Measurements from ENCODE around the gene PRKAR2B.
A peak's percentile ranks its signal among the peaks of the same experiment; 100 is the strongest.
"Not testable (repeated sequence)": the region's sequence is repeated elsewhere in the genome, so short reads cannot be mapped to it uniquely, and the experiment has no call there.

Gene PRKAR2B

DNA sequence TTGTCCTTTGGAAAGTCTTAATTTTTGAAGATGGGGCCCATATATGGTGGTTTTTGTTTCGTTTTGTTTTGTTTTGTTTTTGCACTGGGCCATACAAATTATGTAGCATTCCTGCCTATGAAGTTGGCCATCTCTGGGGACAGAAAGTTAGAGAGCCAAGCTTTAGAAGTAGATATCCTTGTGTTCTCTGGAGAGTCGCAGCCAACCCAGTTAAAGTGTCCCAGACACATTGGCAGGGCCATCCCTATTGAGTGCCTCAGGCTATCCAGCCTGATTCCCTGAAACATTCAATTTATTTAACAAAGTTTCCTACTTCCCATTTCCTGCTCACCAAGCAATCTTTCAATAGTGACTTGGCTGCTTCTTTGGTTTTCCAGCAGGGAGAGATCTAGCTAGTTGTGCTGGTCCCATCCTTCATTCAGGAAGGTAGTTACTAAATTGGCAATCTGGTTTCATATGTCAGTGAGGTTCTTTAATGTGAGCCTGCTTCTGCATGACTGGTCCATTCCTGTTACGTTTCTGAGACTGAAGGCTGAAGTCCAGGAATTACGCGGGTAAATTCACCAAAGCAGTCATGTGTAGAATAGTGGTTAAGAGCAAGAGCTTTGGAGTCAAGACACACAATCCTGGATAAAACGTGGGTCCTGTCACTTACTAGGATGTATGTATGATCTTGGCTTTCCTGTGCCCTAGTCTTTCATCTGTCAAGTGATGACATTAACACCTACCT lies 75.0 kb downstream of the PRKAR2B start:
- DNase-seq (ENCODE audit: low read depth, low spot score) = no peak

DNA sequence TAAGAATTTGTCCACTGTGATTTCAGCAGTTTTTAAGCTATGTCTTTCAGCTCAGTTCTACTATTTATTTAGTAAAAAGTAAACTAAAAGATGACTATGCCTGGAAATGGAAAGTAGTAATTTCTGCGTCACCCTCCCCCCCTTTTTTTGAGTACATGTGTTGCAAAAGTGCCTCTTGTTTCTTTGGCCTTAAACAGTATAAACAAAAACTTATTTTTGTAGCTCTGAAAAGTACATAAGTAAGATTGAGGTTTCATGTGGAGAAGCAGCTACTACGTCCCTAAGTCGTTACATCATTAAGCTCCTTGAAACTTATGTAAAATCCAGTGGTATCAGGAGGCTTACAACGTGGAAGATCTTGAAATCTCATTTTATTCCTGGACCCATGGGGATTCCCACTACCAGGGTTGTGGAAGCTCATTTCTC lies 78.0 kb downstream of the PRKAR2B start:
- peak; percentile 89 for DNase-seq (ENCODE audit: low read depth, low spot score)

DNA sequence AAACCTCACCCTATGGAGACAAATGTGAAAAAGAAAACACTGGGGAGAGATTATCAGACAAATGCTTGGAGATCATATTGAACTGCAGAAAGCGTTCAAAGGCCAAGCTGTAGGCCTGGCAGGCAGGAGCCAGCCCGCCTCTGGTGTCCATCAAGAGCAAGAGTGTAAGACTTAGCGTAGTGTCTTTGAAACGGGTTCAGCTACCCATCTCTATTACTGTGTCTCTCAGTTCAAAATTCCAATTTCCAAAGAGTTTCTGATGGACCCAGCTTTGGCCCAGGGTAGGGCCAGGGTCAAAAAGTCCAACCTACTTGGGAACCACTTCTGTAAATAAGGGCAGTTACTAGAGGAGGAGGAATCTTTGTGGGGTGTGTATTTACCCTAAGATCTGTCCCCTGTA lies 78.9 kb downstream of the PRKAR2B start:
- DNase-seq (ENCODE audit: low read depth, low spot score) = no peak

DNA sequence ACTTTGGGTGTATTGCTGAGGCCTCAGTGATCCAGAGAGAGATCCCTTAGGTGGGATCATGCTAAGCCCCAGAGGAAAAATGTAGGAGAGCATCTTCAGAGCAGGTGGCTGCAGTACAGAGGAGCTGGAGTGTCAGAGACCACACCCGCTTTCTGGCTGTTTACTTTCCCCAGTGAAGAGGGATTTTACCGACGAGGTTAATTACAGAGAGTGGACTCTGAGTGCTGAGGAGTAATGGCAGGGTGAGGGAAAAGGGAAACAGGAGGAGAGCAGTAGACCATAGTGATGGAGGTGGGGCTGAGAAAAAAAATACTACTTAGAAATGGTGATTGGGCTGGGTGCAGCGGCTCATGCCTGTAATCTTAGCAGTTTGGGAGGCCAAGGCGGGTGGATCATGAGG lies 81.0 kb downstream of the PRKAR2B start:
- DNase-seq (ENCODE audit: low read depth, low spot score) = no peak

DNA sequence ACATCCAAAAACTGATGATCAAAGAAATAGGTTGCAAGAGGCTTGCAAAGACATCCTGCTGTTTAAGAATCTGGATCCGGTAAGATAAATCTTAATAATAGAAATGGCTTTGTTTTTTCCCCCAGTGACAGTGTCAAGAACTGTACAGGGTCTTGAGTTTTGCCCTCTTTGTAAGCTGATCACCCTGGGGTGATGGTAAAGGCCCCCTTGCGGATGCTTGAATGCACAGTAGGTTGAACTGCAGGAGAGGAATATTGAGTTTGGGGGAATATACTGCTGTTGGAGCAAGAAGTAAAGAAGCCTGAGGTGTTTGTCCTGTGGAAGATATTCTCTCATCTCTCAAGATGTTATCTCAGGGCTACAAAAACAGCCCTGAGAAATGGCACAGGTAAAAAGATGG lies 83.7 kb downstream of the PRKAR2B start:
- no peak for DNase-seq (ENCODE audit: low read depth, low spot score)

DNA sequence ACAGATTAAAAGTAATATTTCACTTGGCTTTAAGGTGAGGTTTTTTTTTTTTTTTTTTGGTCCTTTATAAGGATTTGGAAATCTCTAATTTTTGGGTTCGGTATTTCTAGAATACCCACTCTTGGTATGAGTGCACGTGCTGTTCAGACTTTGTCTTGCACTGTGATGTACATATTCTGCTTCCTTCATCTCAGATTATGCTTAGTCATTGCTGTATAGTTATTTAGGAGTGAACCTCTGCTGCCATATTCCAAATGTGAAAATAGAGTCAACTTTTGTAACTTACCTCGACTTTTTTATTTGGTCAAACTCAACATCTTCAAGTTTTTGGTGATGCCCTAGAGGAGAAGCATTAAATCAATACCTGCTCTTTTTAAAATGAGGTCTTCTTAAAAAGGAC lies 84.2 kb downstream of the PRKAR2B start:
- DNase-seq (ENCODE audit: low read depth, low spot score) = no peak

DNA sequence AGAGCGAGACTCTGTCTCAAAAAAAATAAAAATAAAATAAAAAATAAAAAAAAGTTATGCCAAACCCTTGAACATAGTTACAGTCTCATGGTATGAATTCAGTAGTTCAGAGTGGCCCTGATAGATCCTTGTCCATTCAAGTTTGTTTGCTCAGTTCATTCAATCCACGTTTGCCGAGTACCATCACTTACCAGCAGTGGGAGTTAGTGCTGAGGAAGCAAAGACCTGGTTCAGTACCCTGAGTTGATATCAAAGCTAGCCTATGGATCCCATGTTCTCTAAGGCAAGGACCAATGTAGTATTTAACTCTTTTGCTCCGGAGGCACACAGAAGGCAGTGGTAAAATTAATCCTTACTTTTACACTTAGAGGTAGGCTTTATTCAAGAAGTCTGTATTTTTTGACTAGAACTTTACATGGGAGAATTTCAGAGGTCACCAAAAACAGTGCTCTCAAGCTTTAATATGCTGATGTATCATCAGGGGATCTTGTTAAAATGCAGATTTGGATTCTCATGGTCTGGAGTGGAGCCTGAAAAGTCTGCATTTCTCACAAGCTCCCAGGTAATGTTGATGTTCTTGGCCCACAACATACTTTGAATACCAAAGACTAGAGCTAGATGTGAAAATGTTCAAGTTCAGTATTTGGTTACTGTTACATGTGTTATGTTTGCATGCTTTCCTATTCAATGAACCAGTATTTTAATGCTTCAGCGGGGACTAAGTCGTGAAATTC lies 86.1 kb downstream of the PRKAR2B start:
- no peak for DNase-seq (ENCODE audit: low read depth, low spot score)

DNA sequence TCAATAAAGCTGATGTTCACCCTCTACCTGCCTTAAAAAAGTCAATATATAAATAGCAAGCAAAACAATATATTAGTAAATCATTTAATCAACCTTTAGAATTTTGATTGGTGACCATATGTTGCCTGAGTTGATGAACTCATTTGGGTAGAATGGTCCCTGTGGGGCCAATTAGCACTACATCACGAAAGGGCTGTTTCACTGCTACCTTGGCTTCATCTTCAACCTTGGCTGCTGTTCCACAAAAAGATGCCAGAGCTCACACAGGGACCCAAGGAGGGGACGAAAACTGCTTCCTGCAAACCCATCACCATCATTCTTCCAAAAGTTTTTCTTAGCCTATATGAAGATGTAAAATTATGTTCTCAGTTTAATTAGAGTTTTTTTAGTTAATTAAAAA lies 88.9 kb downstream of the PRKAR2B start:
- DNase-seq (ENCODE audit: low read depth, low spot score) = no peak

DNA sequence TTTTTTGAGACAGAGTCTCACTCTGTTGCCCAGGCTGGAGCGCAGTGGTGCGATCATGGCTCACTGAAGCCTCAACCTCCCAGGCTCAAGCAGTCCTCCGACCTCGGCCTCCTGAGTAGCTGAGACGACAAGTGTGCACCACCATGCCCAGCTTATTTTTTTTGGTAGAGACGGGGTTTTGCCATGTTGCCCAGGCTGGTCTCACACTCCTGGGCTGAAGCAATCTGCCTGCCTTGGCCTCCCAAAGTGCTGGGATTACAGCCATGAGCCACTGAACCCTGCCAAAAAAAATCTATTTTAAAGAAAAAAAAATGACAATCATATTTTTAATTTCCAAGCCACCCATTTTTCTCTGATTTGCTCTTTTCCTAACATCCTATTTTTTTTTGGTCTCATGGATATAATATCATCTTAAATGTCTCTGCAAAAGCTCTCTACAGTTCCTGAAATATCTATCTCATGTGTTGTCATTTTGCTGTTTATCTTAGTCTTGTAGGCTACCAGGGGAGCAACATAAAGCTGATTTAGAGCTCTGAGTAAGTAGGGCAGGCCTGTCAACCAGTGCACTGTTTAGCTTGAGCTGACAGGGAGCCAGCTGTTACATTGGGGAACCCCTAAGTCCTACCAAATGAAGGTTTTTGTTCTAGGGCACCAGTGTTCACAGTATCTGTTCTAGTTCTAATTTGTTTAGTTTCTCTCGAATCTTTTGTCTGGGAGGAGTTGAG lies 94.4 kb downstream of the PRKAR2B start:
- no peak for DNase-seq (ENCODE audit: low read depth, low spot score)

DNA sequence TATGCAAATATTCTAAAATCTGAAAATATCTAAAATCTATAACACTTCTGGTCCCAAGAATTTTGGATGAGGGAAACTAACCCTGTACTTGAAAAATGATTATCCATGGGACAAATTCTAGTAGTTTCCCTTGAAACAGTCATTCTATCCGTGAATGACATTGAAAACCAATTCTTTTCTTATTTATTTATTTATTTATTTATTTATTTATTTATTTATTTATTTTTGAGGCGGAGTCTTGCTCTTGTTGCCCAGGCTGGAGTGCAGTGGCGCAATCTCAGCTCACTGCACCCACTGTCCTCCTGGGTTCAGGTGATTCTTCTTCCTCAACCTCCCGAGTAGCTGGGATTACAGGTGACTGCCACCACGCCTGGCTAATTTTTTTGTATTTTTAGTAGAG lies 99.4 kb downstream of the PRKAR2B start:
- not testable (repeated sequence) for DNase-seq (ENCODE audit: low read depth, low spot score)

DNA sequence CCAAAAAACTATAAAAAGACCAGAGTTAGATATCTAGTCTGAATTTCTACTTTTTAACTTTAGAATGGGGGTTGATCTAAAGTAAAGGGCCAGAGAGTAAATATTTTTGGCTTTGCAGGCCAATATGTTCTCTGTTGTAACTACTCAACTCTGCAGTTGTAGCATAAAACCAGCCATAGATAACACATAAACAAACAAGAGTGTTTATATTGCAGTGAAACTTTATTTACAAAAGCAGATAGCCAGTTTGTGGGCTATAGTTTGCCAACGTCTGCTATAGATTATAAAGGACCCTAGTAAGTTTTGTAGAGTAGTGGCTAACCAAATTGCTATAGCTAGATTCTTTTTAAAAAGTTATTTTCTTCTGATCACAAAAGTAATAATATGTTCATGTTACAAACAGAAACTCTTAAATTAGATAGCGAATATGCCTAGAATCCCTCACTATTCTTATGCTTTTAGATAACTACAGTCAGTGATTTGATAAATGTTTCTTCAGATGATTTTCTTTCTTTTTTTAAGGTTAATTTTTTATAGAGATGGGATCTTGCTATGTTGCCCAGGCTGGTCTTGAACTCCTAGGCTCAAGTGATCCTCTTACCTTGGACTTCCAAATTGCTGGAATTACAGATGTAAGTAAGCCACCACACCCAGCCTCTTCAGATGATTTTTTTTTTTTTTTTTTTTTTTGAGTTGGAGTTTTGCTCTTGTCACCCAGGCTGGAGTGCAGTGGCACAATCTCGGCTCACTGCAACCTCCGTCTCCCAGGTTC lies 100.7 kb downstream of the PRKAR2B start:
- DNase-seq (ENCODE audit: low read depth, low spot score) = no peak

DNA sequence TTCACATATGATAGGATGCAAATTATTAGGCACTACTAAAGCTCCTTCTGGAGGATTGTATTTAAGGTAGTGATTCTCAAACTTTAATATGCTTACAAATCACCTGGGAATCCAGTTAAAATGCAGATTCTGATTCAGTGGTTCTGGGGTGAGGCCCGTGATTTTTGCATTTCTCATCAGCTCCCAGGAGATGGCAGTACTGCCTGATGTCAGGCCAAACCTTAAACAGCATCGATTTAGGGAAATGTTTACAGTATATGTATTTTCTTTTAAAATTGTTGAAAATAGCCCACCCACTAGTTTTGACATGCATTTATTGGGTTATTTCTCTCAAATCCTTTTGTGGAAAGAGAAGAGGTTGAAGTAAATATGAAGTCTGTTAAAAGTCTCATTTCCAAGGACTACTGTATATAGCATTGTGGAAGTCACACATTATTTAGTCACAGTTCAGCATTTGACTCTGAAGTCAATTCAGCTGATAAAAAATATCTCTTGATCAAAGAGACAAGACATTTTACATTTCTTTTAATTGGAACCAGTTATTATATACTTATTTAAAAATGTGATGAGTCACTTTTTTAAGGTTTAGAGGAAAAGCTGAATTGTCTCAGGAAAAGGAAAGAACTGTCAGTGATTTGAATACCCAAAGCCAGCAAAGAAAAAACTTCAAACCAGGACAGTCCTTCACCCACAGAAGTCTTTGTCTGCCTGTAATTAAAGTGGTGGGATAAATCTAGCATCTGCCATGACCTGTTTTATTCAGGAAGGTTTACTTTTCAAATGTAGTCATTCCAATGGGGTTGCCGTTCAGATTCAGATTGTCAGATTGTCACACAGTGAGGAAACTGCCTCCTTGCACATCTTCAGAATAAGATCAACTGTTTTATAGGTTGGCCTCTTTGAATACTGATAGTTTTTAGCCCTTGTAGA lies 103.2 kb downstream of the PRKAR2B start:
- no peak for DNase-seq (ENCODE audit: low read depth, low spot score)

DNA sequence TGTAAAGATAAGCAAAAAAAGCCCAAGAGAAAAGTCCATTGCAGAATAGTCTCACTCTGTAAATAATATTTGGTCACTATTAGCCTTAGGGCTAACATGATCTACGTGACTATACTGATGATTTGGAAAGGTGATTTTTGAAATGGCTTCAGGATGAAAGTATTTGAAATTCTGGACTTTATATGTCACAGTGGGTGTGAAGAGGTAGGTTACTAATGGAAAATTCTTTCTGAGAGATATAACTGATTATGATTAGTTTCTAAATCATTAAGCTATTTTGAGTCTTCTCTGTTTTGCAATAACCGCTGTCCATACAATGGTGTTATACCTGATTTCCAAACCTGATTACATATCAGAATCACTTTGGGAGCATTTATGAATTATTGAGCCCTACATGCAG lies 104.2 kb downstream of the PRKAR2B start:
- DNase-seq (ENCODE audit: low read depth, low spot score) = no peak

DNA sequence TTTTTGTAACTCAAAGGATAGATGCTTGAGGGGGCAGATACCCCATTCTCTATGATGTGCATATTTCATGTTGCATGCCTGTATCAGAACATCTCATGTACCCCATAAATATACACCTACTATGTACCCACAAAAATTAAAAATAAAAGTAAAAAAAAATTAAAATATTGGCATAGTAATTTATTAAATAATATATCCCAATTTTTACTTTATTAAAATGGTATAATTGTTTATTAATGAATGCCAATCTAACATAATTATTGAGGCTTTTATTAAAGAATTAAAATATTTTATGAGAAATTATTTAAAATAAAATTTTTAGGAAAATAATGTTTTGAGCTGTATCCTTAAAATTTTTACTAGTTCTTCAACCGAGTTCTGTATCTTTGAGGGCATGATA lies 105.4 kb downstream of the PRKAR2B start:
- no peak for DNase-seq (ENCODE audit: low read depth, low spot score)

DNA sequence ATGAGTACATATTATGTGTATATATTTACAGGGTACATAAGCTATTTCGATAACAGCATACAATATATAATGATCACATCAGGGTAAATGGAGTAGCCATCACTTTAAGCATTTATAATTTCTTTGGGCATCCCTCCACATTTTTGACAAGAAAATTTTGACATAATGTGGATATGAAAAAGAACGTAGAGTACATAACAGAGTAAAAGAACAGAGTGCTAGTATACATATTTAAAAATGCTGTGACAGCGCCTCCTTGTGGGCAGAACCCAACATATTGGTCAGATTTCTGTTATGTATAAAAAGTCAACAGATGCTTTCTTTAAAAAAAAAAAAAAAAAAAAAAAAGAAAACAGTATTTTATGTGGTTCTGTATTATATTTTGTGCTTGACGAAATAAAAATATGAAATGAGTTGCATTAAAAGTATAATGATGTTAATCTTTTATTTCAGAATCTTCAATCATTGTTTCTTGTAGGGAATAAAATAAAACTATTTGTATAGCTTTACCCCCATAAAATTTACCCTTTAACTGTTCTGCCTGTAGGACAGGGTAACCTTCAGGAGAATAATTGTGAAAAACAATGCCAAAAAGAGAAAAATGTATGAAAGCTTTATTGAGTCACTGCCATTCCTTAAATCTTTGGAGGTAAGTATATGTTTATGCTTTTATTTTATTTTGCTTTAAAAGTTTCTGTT lies 106.0 kb downstream of the PRKAR2B start:
- DNase-seq (ENCODE audit: low read depth, low spot score) = no peak

DNA sequence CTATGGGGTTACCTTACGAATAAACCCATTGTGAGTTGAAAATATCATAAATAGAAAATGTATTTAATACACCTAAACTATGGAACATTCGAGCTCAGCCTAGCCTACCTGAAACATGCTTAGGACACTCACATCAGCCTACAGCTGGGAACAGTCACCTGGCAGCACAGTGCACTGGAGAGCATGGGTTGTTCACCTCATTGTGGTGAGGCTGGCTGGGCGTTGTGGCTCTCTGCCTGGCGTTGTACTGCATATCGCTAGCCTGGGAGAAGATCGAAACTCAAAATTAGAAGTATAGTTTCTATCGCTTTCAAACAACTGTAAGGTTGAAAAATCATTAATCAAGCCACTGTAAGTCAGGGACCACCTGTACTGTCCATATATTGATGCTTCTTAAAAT lies 107.0 kb downstream of the PRKAR2B start:
- DNase-seq (ENCODE audit: low read depth, low spot score) = no peak

DNA sequence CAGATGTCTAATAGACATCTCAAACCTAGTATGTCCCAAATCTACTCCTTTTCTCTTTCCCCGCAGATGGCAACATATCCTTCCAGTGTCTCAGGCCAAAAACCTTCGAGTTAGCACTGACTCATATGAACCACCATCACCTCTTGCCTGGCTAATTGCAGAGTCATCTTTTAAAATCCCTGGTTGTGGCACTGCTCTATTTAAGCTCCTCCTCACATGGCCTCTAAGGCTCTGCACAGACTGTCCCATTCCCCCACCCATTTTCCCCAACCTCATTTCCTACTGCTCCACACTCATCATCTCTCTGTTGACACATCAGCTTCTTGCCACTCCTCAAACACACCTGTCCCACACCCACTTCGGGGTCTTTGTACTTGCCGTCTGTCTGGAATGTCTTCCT lies 107.5 kb downstream of the PRKAR2B start:
- DNase-seq (ENCODE audit: low read depth, low spot score) = no peak

DNA sequence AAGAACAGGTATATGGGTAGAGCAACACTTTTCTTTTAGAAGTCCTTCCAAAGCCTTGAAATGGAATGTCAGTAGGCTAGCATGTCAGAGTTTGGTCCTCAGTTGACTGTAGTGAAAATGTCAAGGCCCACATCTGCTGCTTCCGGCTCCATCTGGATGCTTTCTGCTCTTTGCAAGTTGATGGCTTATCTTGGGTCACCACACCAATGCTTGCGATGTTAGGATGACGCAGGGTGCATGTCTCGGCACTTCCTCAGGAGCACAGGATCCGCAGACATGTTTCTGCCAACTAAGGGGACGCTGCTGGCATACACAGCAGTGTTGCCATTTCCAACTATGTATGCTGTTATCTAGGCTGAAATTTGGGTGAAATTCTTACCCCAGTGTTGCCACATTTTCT lies 110.3 kb downstream of the PRKAR2B start:
- DNase-seq (ENCODE audit: low read depth, low spot score) = no peak

DNA sequence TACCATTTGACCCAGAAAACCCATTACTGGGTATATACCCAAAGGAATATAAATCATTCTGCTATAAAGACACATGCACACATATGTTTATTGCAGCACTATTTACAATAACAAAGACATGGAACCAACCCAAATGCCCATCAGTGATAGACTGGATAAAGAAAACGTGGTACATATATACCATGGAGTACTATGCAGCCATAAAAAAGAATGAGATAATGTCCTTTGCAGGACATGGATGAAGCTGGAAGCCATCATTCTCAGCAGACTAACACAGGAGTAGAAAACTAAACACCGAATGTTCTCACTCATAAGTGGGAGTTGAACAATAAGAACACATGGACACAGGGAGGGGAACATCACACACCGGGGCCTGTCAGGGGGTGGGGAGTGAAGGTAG lies 111.2 kb downstream of the PRKAR2B start:
- not testable (repeated sequence) for DNase-seq (ENCODE audit: low read depth, low spot score)

DNA sequence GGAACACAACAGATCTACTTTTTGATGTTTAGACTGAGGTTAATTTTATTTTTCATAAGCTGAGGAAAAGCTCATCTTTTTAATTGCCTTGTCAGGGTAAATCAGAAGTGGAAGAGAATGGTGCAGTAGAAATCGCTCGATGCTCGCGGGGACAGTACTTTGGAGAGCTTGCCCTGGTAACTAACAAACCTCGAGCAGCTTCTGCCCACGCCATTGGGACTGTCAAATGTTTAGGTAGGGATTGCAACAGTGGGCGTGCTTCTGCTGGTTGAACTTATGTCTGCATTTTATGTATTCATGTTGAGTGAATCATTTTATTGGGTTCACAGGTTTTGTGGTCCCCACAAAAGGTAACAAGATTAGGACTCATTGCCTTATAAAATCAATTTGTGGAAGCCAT lies 112.6 kb downstream of the PRKAR2B start:
- DNase-seq (ENCODE audit: low read depth, low spot score) = no peak
